Fibroblast of pulmonary artery (primary cell): ENCODE results near the gene OXA1L.

Source experiments
- DNase-seq: peaks from one replicate; pipeline ENCODE4 v3.0.0-alpha.2; 2010; ENCODE audit warnings: low read depth
- H3K4me3 ChIP-seq: replicated peaks from 2 replicates; pipeline ENCODE4 v1.5.1; 2011; ENCODE audit warnings: low read depth, mild to moderate bottlenecking, control low read depth, low read length, moderate library complexity
- CTCF ChIP-seq: IDR thresholded peaks from 2 replicates; pipeline ENCODE4 v1.5.1; 2011; ENCODE audit warnings: mild to moderate bottlenecking, control low read depth, low read length, inconsistent platforms; ENCODE audit errors: missing control alignments

The OXA1L gene

GRCh38 chr14:22819151-22819988 is 52.9 kb downstream of the OXA1L start:
- peak; percentile 89 for DNase-seq
- no peak for TF ChIP-seq CTCF
- peak overlapping the region; percentile 45 for H3K4me3 ChIP-seq

DNA sequence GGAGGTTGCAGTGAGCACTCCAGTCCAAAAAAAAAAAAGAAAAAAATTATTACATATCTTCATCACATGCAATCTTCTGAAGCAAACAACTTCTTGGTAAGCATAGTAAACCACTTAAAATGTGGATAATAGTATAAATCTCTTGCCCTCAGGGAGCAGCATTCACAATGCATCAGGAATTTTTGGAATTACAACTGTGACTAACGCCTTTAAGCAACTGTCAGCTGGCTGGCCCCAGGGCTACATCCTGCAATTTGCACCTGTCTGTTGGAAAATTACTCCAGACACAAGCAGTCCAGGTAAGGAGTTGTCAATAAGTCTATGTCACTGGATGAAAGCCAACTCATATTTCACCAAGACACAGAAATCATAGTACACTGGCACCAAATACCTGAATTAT is 54.2 kb downstream of the OXA1L start:
- DNase-seq = no peak
- no peak for TF ChIP-seq CTCF
- H3K4me3 ChIP-seq = no peak overlapping the region

DNA sequence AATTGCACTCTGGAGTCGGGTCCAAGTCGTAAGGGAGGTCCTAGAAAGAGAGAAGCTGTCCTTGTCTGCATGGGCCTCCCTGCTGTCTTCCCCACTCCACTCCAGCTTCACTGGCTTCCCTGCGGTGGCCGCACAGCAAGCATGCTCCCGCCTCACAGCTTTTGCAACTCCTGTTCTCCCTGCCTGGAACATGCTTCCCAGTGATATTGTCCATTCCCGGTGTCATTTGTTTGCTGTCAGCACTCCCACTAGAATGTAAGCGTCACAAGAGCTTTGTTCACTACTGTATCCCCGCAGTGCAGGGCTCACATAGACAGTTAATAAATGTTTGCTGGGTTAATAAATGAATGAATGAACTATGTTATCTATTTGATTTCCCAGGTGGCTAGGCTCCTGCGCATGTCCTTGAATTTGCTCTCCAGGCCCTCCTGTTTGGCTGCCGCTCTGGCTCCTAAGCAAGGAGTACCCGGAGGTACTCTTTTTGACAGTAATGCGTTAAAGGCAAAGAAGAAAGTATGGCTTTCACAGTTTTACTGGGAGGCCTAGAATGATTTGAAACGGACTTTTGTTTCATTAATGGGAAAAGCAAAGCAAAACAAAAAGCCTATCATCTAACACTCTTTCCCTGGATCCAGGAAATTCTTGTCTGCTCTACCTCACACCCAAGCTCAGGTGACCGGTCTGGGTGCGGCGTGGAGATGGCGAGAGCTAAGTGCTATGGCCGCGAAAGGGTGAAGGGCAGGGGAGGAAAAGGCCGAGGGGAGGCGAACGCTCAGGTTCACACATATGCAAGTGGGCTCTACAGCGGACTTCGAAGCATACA is 54.9 kb downstream of the OXA1L start:
- no peak for DNase-seq
- no peak for TF ChIP-seq CTCF
- H3K4me3 ChIP-seq = no peak overlapping the region

DNA sequence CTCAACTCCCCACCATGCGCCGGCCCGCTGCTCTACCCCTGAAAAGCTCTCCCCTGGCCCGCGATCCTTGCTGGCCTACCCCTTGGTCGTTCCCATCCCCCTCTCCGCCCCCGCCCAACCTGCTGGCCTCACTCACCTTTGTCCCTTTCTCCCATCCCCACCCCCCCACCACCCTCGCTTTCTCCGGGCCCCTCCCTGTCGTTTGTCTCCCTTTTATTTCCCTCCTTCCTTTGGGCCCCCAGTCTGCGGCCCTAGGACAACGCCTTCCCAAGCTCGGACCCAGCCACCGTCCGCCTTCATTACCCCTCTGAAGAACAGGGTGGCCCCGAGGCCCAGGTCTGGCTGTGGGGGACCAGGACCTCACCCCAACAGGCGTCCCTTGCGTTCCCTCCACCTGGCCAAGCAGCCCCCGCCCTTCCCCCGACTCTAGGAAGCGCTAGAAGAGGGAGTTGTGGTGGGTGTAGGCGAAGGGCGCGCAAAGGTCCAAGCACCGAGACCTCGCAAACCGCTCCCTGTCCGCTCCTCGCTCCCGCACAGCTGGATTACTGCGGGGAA is 55.6 kb downstream of the OXA1L start:
- TF ChIP-seq CTCF = no peak
- peak overlapping the region; percentile 42 for H3K4me3 ChIP-seq
- no peak for DNase-seq
